ENCODE results near the gene CEL.
A peak's percentile ranks its signal among the peaks of the same experiment; 100 is the strongest.
"Not testable (repeated sequence)": the region's sequence is repeated elsewhere in the genome, so short reads cannot be mapped to it uniquely, and the experiment has no call there.

The CEL gene

GRCh38 chr9:133061764-133062145 lies at the start of gene CEL:
Gene CEL, plus strand, starts transcription at chr9:133061981. Its CDS starts 22 bp downstream, at chr9:133062003.
- not testable (repeated sequence) for DNase-seq (ENCODE audit: low read depth)

- no peak for DNase-seq (ENCODE audit: low read depth)
These were observed 47.1 kb upstream of the CEL start for GRCh38 chr9:133014696-133015095.

GRCh38 chr9:133023117-133023890 lies 38.5 kb upstream of the CEL start:
- DNase-seq (ENCODE audit: low read depth): no peak

GRCh38 chr9:133026426-133026825 lies 35.4 kb upstream of the CEL start:
- DNase-seq (ENCODE audit: low read depth): no peak

- DNase-seq (ENCODE audit: low read depth): no peak
These were observed 34.6 kb upstream of the CEL start for GRCh38 chr9:133027134-133027533.

GRCh38 chr9:133028221-133028620 lies 33.6 kb upstream of the CEL start:
- DNase-seq (ENCODE audit: low read depth): no peak

- no peak for DNase-seq (ENCODE audit: low read depth)
These were observed 31.8 kb upstream of the CEL start for GRCh38 chr9:133029994-133030316.

- DNase-seq (ENCODE audit: low read depth): peak; percentile 99
These were observed 31.3 kb upstream of the CEL start, which contains the start of gene GTF3C5 for GRCh38 chr9:133030317-133031129. Gene GTF3C5, plus strand, starts transcription at chr9:133030997. Its CDS starts 15 bp downstream, at chr9:133031012.

- no peak for DNase-seq (ENCODE audit: low read depth)
These were observed 30.7 kb upstream of the CEL start for GRCh38 chr9:133031130-133031422.

GRCh38 chr9:133031496-133031911 lies 30.3 kb upstream of the CEL start:
- DNase-seq (ENCODE audit: low read depth): no peak

- no peak for DNase-seq (ENCODE audit: low read depth)
These were observed 29.6 kb upstream of the CEL start for GRCh38 chr9:133032171-133032570.

- DNase-seq (ENCODE audit: low read depth): peak; percentile 8
These were observed 26.1 kb upstream of the CEL start for GRCh38 chr9:133035669-133036068.

GRCh38 chr9:133037775-133038515 lies 23.8 kb upstream of the CEL start:
- DNase-seq (ENCODE audit: low read depth): no peak

- peak; percentile 52 for DNase-seq (ENCODE audit: low read depth)
These were observed 20.8 kb upstream of the CEL start for GRCh38 chr9:133040892-133041479.

- no peak for DNase-seq (ENCODE audit: low read depth)
These were observed 19.8 kb upstream of the CEL start for GRCh38 chr9:133041958-133042357.

GRCh38 chr9:133042676-133043075 lies 19.1 kb upstream of the CEL start:
- no peak for DNase-seq (ENCODE audit: low read depth)

GRCh38 chr9:133043449-133044035 lies 18.2 kb upstream of the CEL start:
- no peak for DNase-seq (ENCODE audit: low read depth)

- no peak for DNase-seq (ENCODE audit: low read depth)
These were observed 17.7 kb upstream of the CEL start for GRCh38 chr9:133044125-133044524.

- no peak for DNase-seq (ENCODE audit: low read depth)
These were observed 17.1 kb upstream of the CEL start for GRCh38 chr9:133044661-133045060.

GRCh38 chr9:133045132-133045531 lies 16.6 kb upstream of the CEL start:
- DNase-seq (ENCODE audit: low read depth): no peak

- DNase-seq (ENCODE audit: low read depth): no peak
These were observed 15.4 kb upstream of the CEL start for GRCh38 chr9:133046196-133046899.
